ENCODE data around the gene CSTA. TPM values are rescaled to one million over a fixed set of nuclear protein-coding genes. Genes with fewer than 3 reads are reported as not detected.
"Not testable (repeated sequence)": the region's sequence is repeated elsewhere in the genome, so short reads cannot be mapped to it uniquely, and the experiment has no call there.

CSTA gene
- total RNA-seq, 5 donors from 2014 or later (not counting 1 experiment from before 2014, with no cell fraction given): not detected

GRCh38 chr3:122362026-122362425 lies 37.0 kb downstream of the CSTA start:
- H3K27ac Mint-ChIP-seq: no peak overlapping the region
- CTCF ChIA-PET: interaction anchor here in 1 of 2 donors (0.6 kb wide), 1 partner anchor 113 kb away, joined by 3 read pairs; no protein-coding TSS in a partner anchor

GRCh38 chr3:122364490-122364889 lies 39.4 kb downstream of the CSTA start:
- no peaks in the 10 kb centered on the region for H3K4me1 ChIP-seq (ENCODE audit: control insufficient read depth in 1 of 2, extremely low read depth in 1 of 2, insufficient read depth in 2 of 2, low read length in 2 of 2)
- ChIA-PET POLR2A (no interaction called here), CTCF (no interaction called here)
- H3K9me3 ChIP-seq: no peaks in the 10 kb centered on the region
- peaks cover 34% of the 10 kb centered on the region for H3K36me3 Mint-ChIP-seq
- no peak for ATAC-seq (replicated peaks in 1 of 4)
- no peak overlapping the region for H3K27ac ChIP-seq (ENCODE audit: low read length)
- no CpG with 5 or more reads among the region's 2 CpGs for whole genome bisulfite sequencing (ENCODE audit: insufficient coverage)
- no peaks in the 10 kb centered on the region for H3K9me3 Mint-ChIP-seq
- H3K4me3 ChIP-seq (ENCODE audit: control insufficient read depth in 1 of 2, extremely low read depth in 1 of 2, low read length in 1 of 2): no peak overlapping the region
- no peaks in the 10 kb centered on the region for H3K27me3 Mint-ChIP-seq
- H3K27ac Mint-ChIP-seq: peak overlapping the region in 1 of 2 donors; percentile 34
- H3K4me3 Mint-ChIP-seq: no peak overlapping the region
- H3K27me3 ChIP-seq (replicated peaks in 1 of 2; ENCODE audit: control insufficient read depth in 2 of 2, extremely low read depth in 1 of 2, insufficient read depth in 2 of 2, low read length in 1 of 2): no peaks in the 10 kb centered on the region
- no peak for DNase-seq
- H3K4me1 Mint-ChIP-seq: no peaks in the 10 kb centered on the region
- H3K36me3 ChIP-seq (ENCODE audit: control insufficient read depth in 2 of 2, extremely low read depth in 1 of 2, insufficient read depth in 1 of 2, low read length in 1 of 2): peaks cover 0 to 52% of the 10 kb centered on the region in 2 donors

More at GRCh38 chr3:122362026-122362425, 37.0 kb downstream of the CSTA start:
- Mint-ChIP-seq H3K4me3 (no peak overlapping the region), H3K36me3 (peaks cover 38% of the 10 kb centered on the region), H3K9me3 (no peaks in the 10 kb centered on the region), H3K4me1 (no peaks in the 10 kb centered on the region), H3K27me3 (no peaks in the 10 kb centered on the region)
- Histone ChIP-seq H3K27me3 (replicated peaks in 1 of 2; ENCODE audit: control insufficient read depth in 2 of 2, extremely low read depth in 1 of 2, insufficient read depth in 2 of 2, low read length in 1 of 2) (no peaks in the 10 kb centered on the region), H3K36me3 (ENCODE audit: control insufficient read depth in 2 of 2, extremely low read depth in 1 of 2, insufficient read depth in 1 of 2, low read length in 1 of 2) (peaks cover 0 to 49% of the 10 kb centered on the region in 2 donors), H3K4me3 (ENCODE audit: control insufficient read depth in 1 of 2, extremely low read depth in 1 of 2, low read length in 1 of 2) (no peak overlapping the region), H3K27ac (ENCODE audit: low read length) (no peak overlapping the region), H3K9me3 (no peaks in the 10 kb centered on the region), H3K4me1 (ENCODE audit: control insufficient read depth in 1 of 2, extremely low read depth in 1 of 2, insufficient read depth in 2 of 2, low read length in 2 of 2) (no peaks in the 10 kb centered on the region)
- WGBS (ENCODE audit: insufficient coverage): no CpG with 5 or more reads among the region's 2 CpGs
- ATAC-seq (replicated peaks in 1 of 4) (no peak), DNase-seq (no peak)
- POLR2A ChIA-PET: no interaction called here

DNA sequence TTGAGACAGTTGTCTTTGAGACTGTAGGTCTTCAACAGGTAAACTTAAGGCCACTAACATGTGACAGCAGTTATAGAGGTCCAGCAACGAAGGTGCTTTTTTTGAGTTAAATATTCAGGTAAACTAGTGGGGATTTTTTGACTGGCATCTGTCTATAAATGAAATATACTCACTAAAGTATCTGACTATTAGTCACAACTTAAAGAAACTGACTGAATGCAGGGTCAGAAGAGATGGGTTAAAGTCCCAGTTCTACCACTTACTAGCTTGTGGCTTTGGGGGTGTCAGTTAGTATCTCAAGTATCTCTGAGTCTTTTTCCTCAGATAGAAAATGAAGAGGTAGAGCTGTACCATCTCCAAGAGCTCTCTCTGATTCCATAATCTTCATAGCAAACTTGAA lies 40.0 kb downstream of the CSTA start:
- no CpG with 5 or more reads among the region's 1 CpG for WGBS (ENCODE audit: insufficient coverage)
- no peaks in the 10 kb centered on the region for H3K9me3 ChIP-seq
- Mint-ChIP-seq H3K4me1 (no peaks in the 10 kb centered on the region), H3K9me3 (no peaks in the 10 kb centered on the region), H3K27ac (no peak overlapping the region), H3K4me3 (no peak overlapping the region), H3K27me3 (no peaks in the 10 kb centered on the region), H3K36me3 (peaks cover 35% of the 10 kb centered on the region)
- no peaks in the 10 kb centered on the region for H3K27me3 ChIP-seq (replicated peaks in 1 of 2; ENCODE audit: control insufficient read depth in 2 of 2, extremely low read depth in 1 of 2, insufficient read depth in 2 of 2, low read length in 1 of 2)
- H3K27ac ChIP-seq (ENCODE audit: low read length): no peak overlapping the region
- POLR2A ChIA-PET: interaction anchor here in 1 of 2 donors (0.6 kb wide), 1 partner anchor 48 kb away, joined by 3 read pairs; no protein-coding TSS in a partner anchor
- ATAC-seq (replicated peaks in 1 of 4): no peak
- H3K4me1 ChIP-seq (ENCODE audit: control insufficient read depth in 1 of 2, extremely low read depth in 1 of 2, insufficient read depth in 2 of 2, low read length in 2 of 2): no peaks in the 10 kb centered on the region
- H3K4me3 ChIP-seq (ENCODE audit: control insufficient read depth in 1 of 2, extremely low read depth in 1 of 2, low read length in 1 of 2): no peak overlapping the region
- peaks cover 0 to 52% of the 10 kb centered on the region in 2 donors for H3K36me3 ChIP-seq (ENCODE audit: control insufficient read depth in 2 of 2, extremely low read depth in 1 of 2, insufficient read depth in 1 of 2, low read length in 1 of 2)
- CTCF ChIA-PET: interaction anchor here in 1 of 2 donors (0.6 kb wide), 1 partner anchor 275 kb away, joined by 3 read pairs; no protein-coding TSS in a partner anchor
- no peak for DNase-seq

GRCh38 chr3:122365582-122366378 lies 40.7 kb downstream of the CSTA start:
- H3K27ac Mint-ChIP-seq; DNase-seq; H3K27me3 ChIP-seq (replicated peaks in 1 of 2; ENCODE audit: control insufficient read depth in 2 of 2, extremely low read depth in 1 of 2, insufficient read depth in 2 of 2, low read length in 1 of 2); H3K4me3 Mint-ChIP-seq; ATAC-seq (replicated peaks in 1 of 4); H3K4me1 Mint-ChIP-seq; H3K4me1 ChIP-seq (ENCODE audit: control insufficient read depth in 1 of 2, extremely low read depth in 1 of 2, insufficient read depth in 2 of 2, low read length in 2 of 2); H3K27ac ChIP-seq (ENCODE audit: low read length); CTCF ChIA-PET; H3K4me3 ChIP-seq (ENCODE audit: control insufficient read depth in 1 of 2, extremely low read depth in 1 of 2, low read length in 1 of 2); H3K27me3 Mint-ChIP-seq; H3K9me3 Mint-ChIP-seq; H3K9me3 ChIP-seq: not testable (repeated sequence)
- H3K36me3 Mint-ChIP-seq: peaks cover 32% of the 10 kb centered on the region
- 36% methylated on average over 2 of the region's 10 CpGs for WGBS (ENCODE audit: insufficient coverage)
- H3K36me3 ChIP-seq (ENCODE audit: control insufficient read depth in 2 of 2, extremely low read depth in 1 of 2, insufficient read depth in 1 of 2, low read length in 1 of 2): peaks cover 0 to 52% of the 10 kb centered on the region in 2 donors
- POLR2A ChIA-PET: interaction anchor here (0.5 to 0.6 kb wide), 2 partner anchors 48 to 88 kb away, joined by 3 read pairs; no protein-coding TSS in a partner anchor

DNA sequence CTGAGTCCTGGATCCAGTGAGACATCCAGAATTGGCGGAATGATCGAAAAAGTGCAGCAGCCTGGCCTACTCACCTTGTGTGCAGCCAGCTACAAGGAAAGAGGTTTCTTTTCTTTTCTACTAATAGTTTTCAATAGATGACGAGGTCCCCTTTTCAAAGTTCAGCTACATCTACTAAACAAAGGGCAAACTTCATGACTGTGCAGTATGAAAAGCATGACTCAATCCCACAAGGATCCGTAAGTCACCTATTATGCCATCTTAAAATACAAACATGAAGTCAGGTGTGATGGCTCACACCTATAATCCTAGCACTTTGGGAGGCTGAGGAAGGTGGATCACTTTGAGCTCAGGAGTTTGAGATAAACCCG lies 41.3 kb downstream of the CSTA start:
- Mint-ChIP-seq H3K4me1 (no peaks in the 10 kb centered on the region), H3K27ac (no peak overlapping the region), H3K9me3 (no peaks in the 10 kb centered on the region), H3K4me3 (no peak overlapping the region), H3K27me3 (no peaks in the 10 kb centered on the region), H3K36me3 (peaks cover 35% of the 10 kb centered on the region)
- ChIA-PET POLR2A (interaction anchor here in 1 of 2 donors (0.6 kb wide), 1 partner anchor 38 kb away, joined by 3 read pairs; no protein-coding TSS in a partner anchor), CTCF (no interaction called here)
- Histone ChIP-seq H3K4me3 (ENCODE audit: control insufficient read depth in 1 of 2, extremely low read depth in 1 of 2, low read length in 1 of 2) (no peak overlapping the region), H3K27me3 (replicated peaks in 1 of 2; ENCODE audit: control insufficient read depth in 2 of 2, extremely low read depth in 1 of 2, insufficient read depth in 2 of 2, low read length in 1 of 2) (no peaks in the 10 kb centered on the region), H3K9me3 (no peaks in the 10 kb centered on the region), H3K36me3 (ENCODE audit: control insufficient read depth in 2 of 2, extremely low read depth in 1 of 2, insufficient read depth in 1 of 2, low read length in 1 of 2) (peaks cover 0 to 51% of the 10 kb centered on the region in 2 donors), H3K4me1 (ENCODE audit: control insufficient read depth in 1 of 2, extremely low read depth in 1 of 2, insufficient read depth in 2 of 2, low read length in 2 of 2) (no peaks in the 10 kb centered on the region), H3K27ac (ENCODE audit: low read length) (no peak overlapping the region)
- no CpG with 5 or more reads among the region's 5 CpGs for WGBS (ENCODE audit: insufficient coverage)
- no peak for ATAC-seq (replicated peaks in 1 of 4)
- DNase-seq: no peak

GRCh38 chr3:122374034-122374433 lies 49.0 kb downstream of the CSTA start:
- POLR2A ChIA-PET: no interaction called here
- no peak for ATAC-seq (replicated peaks in 1 of 4)

More at GRCh38 chr3:122374034-122374433, 49.0 kb downstream of the CSTA start:
- Histone ChIP-seq H3K27ac (ENCODE audit: low read length) (no peak overlapping the region), H3K36me3 (ENCODE audit: control insufficient read depth in 2 of 2, extremely low read depth in 1 of 2, insufficient read depth in 1 of 2, low read length in 1 of 2) (peaks cover 0 to 8% of the 10 kb centered on the region in 2 donors), H3K4me3 (ENCODE audit: control insufficient read depth in 1 of 2, extremely low read depth in 1 of 2, low read length in 1 of 2) (no peak overlapping the region), H3K4me1 (ENCODE audit: control insufficient read depth in 1 of 2, extremely low read depth in 1 of 2, insufficient read depth in 2 of 2, low read length in 2 of 2) (no peaks in the 10 kb centered on the region), H3K9me3 (no peaks in the 10 kb centered on the region), H3K27me3 (replicated peaks in 1 of 2; ENCODE audit: control insufficient read depth in 2 of 2, extremely low read depth in 1 of 2, insufficient read depth in 2 of 2, low read length in 1 of 2) (no peaks in the 10 kb centered on the region)
- H3K4me3 Mint-ChIP-seq: no peak overlapping the region
- DNase-seq: no peak
- no peaks in the 10 kb centered on the region for H3K9me3 Mint-ChIP-seq
- peaks cover 0 to 7% (median 6%) of the 10 kb centered on the region in 3 donors for H3K4me1 Mint-ChIP-seq
- no peak overlapping the region for H3K27ac Mint-ChIP-seq
- no CpG with 5 or more reads among the region's 1 CpG for WGBS (ENCODE audit: insufficient coverage)
- no peaks in the 10 kb centered on the region for H3K27me3 Mint-ChIP-seq
- peaks cover 29% of the 10 kb centered on the region for H3K36me3 Mint-ChIP-seq
- CTCF ChIA-PET: interaction anchor here in 1 of 2 donors (0.7 kb wide), 2 partner anchors 733 to 954 kb away, joined by 3 read pairs; no protein-coding TSS in a partner anchor
